Right atrium auricular region (tissue), 2 donors: ENCODE data around the gene WWC2. TPM values are rescaled to one million over a fixed set of nuclear protein-coding genes. Genes with fewer than 3 reads are reported as not detected.

Experiments used
- DNase-seq: peaks from one replicate; pipeline ENCODE4 v3.0.0-alpha.2; 2019; ENCODE audit warnings: low spot score
- H3K27ac ChIP-seq, 2 donors: fragments of 200-600 bp; sonication (generic); 1 replicate in 1 of 2; 2 replicates in 1 of 2; pipeline ENCODE4 v1.5.1; 2016 to 2019
- H3K27me3 ChIP-seq, 2 donors: fragments of 200-600 bp; sonication (generic); one replicate each; pipeline versions ENCODE4 v1.5.1 to v1.6.0; 2017 to 2019
- H3K36me3 ChIP-seq: fragments of 200-600 bp; sonication (generic); one replicate; pipeline ENCODE4 v1.5.1; 2016
- H3K4me1 ChIP-seq, 2 donors: fragments of 200-600 bp; sonication (generic); one replicate each; pipeline versions ENCODE4 v1.5.1 to v1.6.0; 2017 to 2019
- H3K4me3 ChIP-seq, 2 donors: fragments of 200-600 bp; sonication (generic); 1 replicate in 1 of 2; 2 replicates in 1 of 2; pipeline ENCODE4 v1.5.1; 2017 to 2019; ENCODE audit warnings: mild to moderate bottlenecking in 1 of 2, moderate library complexity in 1 of 2
- H3K9me3 ChIP-seq, 2 donors: fragments of 200-600 bp; sonication (generic); one replicate each; pipeline ENCODE4 v1.5.1; 2019
- total RNA-seq, 2 donors: library from RNA; depleted of rRNA; stranded (reverse); fragments of >200 nt; gene quantifications; one replicate each; pipeline ENCODE4 v1.1.0, GENCODE V29; 2016
- TF ChIP-seq, protein P1 (sequence below), 2 donors: fragments of 200-600 bp; sonication (generic); IDR thresholded peaks; one replicate each; pipeline ENCODE4 v1.5.1; 2019; ENCODE audit warnings: antibody characterized with exemption in 2 of 2

WWC2 gene
- total RNA-seq, 2 donors from 2014 or later = 22.4 to 22.7 TPM

- DNase-seq = no peak
- H3K4me1 ChIP-seq = peaks cover 0 to 6% of the 10 kb centered on the region in 2 donors
- no peak overlapping the region for H3K27ac ChIP-seq
- no peaks in the 10 kb centered on the region for H3K36me3 ChIP-seq
- TF ChIP-seq, protein P1, sequence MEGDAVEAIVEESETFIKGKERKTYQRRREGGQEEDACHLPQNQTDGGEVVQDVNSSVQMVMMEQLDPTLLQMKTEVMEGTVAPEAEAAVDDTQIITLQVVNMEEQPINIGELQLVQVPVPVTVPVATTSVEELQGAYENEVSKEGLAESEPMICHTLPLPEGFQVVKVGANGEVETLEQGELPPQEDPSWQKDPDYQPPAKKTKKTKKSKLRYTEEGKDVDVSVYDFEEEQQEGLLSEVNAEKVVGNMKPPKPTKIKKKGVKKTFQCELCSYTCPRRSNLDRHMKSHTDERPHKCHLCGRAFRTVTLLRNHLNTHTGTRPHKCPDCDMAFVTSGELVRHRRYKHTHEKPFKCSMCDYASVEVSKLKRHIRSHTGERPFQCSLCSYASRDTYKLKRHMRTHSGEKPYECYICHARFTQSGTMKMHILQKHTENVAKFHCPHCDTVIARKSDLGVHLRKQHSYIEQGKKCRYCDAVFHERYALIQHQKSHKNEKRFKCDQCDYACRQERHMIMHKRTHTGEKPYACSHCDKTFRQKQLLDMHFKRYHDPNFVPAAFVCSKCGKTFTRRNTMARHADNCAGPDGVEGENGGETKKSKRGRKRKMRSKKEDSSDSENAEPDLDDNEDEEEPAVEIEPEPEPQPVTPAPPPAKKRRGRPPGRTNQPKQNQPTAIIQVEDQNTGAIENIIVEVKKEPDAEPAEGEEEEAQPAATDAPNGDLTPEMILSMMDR (IDR thresholded peaks at IDR 0.05) = no peak
- no peaks in the 10 kb centered on the region for H3K9me3 ChIP-seq
- H3K27me3 ChIP-seq = no peaks in the 10 kb centered on the region
- no peak overlapping the region for H3K4me3 ChIP-seq
Observed at GRCh38 chr4:183333202-183333601, 234.1 kb downstream of the WWC2 start.

GRCh38 chr4:183333983-183334382 lies 234.9 kb downstream of the WWC2 start:
- peaks cover 0 to 6% of the 10 kb centered on the region in 2 donors for H3K4me1 ChIP-seq
- H3K9me3 ChIP-seq = no peaks in the 10 kb centered on the region
- TF ChIP-seq, protein P1 (IDR thresholded peaks at IDR 0.05) = no peak
- H3K4me3 ChIP-seq = no peak overlapping the region
- no peak for DNase-seq
- no peak overlapping the region for H3K27ac ChIP-seq
- no peaks in the 10 kb centered on the region for H3K36me3 ChIP-seq
- no peaks in the 10 kb centered on the region for H3K27me3 ChIP-seq

GRCh38 chr4:183335369-183335940 lies 236.4 kb downstream of the WWC2 start:
- no peak for DNase-seq
- no peaks in the 10 kb centered on the region for H3K27me3 ChIP-seq
- no peaks in the 10 kb centered on the region for H3K36me3 ChIP-seq
- peaks cover 0 to 6% of the 10 kb centered on the region in 2 donors for H3K4me1 ChIP-seq
- no peak overlapping the region for H3K4me3 ChIP-seq
- TF ChIP-seq, protein P1 (IDR thresholded peaks at IDR 0.05) = no peak
- no peak overlapping the region for H3K27ac ChIP-seq
- H3K9me3 ChIP-seq = no peaks in the 10 kb centered on the region

DNA sequence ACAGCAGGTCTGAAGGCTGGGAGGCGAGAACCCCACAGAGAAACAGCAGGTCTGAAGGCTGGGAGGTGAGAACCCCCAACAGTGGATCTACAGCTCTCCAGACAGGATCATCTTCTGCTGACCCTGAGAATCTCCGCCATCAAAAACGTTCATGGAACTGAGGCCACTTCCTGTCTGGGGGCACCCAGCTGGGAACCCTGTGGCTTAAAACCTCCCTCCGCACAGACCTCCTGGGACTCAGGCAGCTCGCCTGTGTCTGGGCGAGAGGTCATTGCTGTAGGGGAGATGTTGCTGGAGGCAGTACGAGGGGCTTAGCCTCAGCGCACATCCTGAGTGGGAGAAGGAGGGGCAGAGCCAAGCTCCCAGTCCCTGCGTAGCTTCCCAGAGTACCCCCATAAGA lies 238.3 kb downstream of the WWC2 start:
- H3K4me1 ChIP-seq = peaks cover 0 to 6% of the 10 kb centered on the region in 2 donors
- H3K9me3 ChIP-seq = no peaks in the 10 kb centered on the region
- no peaks in the 10 kb centered on the region for H3K36me3 ChIP-seq
- H3K27me3 ChIP-seq = no peaks in the 10 kb centered on the region
- TF ChIP-seq, protein P1 (IDR thresholded peaks at IDR 0.05) = no peak
- H3K4me3 ChIP-seq = no peak overlapping the region
- H3K27ac ChIP-seq = no peak overlapping the region
- no peak for DNase-seq

DNA sequence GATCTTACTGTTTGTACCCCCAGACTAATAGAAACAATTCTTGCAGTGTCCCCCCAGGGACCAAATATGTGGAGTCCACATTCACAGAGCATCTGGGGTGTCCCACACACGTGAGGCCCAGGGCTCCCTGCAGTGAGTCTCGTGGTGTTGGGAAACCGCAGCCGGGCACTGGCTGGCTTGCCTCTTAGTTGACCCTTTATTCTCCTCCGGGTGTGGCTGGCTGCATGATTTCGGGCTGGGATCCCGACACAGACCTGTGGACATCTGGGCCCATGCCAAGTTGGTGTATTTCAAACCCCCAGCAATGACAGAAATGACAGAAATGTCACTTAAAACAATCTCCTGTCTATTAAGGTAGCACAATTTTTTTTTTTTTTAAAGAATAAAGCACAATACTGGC lies 238.8 kb downstream of the WWC2 start:
- no peaks in the 10 kb centered on the region for H3K9me3 ChIP-seq
- no peak overlapping the region for H3K27ac ChIP-seq
- no peaks in the 10 kb centered on the region for H3K36me3 ChIP-seq
- peaks cover 0 to 9% of the 10 kb centered on the region in 2 donors for H3K4me1 ChIP-seq
- H3K4me3 ChIP-seq = no peak overlapping the region
- H3K27me3 ChIP-seq = no peaks in the 10 kb centered on the region
- no peak for DNase-seq
- TF ChIP-seq, protein P1 (IDR thresholded peaks at IDR 0.05) = no peak
